Erythroblast (primary cell): ENCODE results near the gene IGFBP4.

Experiments used
- GATA1 ChIP-seq: IDR thresholded peaks from 2 replicates; pipeline ENCODE4 v1.6.1; 2011; ENCODE audit warnings: low read depth, mild to moderate bottlenecking, control low read depth, low read length, moderate library complexity
- POLR2A ChIP-seq: IDR thresholded peaks from 2 replicates; pipeline ENCODE4 v1.6.1; 2011; ENCODE audit warnings: mild to moderate bottlenecking, low read length

DNA sequence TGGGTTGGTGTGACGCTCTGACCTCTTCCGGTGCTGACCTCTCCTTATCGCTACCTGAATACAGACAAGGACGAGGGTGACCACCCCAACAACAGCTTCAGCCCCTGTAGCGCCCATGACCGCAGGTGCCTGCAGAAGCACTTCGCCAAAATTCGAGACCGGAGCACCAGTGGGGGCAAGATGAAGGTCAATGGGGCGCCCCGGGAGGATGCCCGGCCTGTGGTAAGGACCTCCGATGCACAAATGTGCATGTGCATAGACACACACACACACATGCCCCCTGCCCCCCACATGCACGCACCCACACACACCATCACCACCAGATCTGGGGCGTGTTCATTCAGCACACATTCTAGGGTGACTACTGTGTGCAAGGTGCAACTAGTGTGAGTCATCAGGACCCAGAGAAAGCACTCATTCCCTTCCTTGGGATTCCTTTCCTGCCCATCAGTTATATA is 9.7 kb downstream of the IGFBP4 start:
- TF ChIP-seq POLR2A (no peak), GATA1 (no peak)
